Smooth muscle cell (in vitro differentiated cells): Measurements from ENCODE around the gene STARD4. TPM values are rescaled to one million over a fixed set of nuclear protein-coding genes. Genes with fewer than 3 reads are reported as not detected.

ENCODE experiments used
- DNase-seq: peaks from one replicate; lab custom pipeline; 2025; ENCODE audit not compliant: unreplicated experiment; lab: John Stamatoyannopoulos, UW
- H2AFZ ChIP-seq: fragments of 200-600 bp; sonication (generic); 2 replicates; pipeline ENCODE4 v1.6.0; 2016; ENCODE audit warnings: antibody characterized with exemption, low read depth, mild to moderate bottlenecking
- H3F3A ChIP-seq: fragments of 200-600 bp; sonication (generic); 2 replicates; pipeline ENCODE4 v1.6.0; 2017; ENCODE audit warnings: antibody characterized with exemption, low read depth
- H3K27ac ChIP-seq: fragments of 200-600 bp; sonication (generic); 2 replicates; pipeline ENCODE4 v1.5.1; 2016; ENCODE audit warnings: low read depth, mild to moderate bottlenecking
- H3K27me3 ChIP-seq: fragments of 200-600 bp; sonication (generic); 2 replicates; pipeline ENCODE4 v1.6.1; 2016; ENCODE audit warnings: low read depth, mild to moderate bottlenecking
- H3K36me3 ChIP-seq: fragments of 200-600 bp; sonication (generic); 2 replicates; pipeline ENCODE4 v1.5.1; 2016; ENCODE audit warnings: low read depth
- H3K4me1 ChIP-seq: fragments of 200-600 bp; sonication (generic); 2 replicates; pipeline ENCODE4 v1.5.1; 2016; ENCODE audit warnings: low read depth
- H3K4me2 ChIP-seq: fragments of 200-600 bp; sonication (generic); 2 replicates; pipeline ENCODE4 v1.6.0; 2016; ENCODE audit warnings: mild to moderate bottlenecking
- H3K4me3 ChIP-seq: fragments of 200-600 bp; sonication (generic); 2 replicates; pipeline ENCODE4 v1.5.1; 2016; ENCODE audit warnings: mild to moderate bottlenecking
- H3K79me2 ChIP-seq: fragments of 200-600 bp; sonication (generic); 2 replicates; pipeline ENCODE4 v1.6.0; 2016; ENCODE audit warnings: low read depth, mild to moderate bottlenecking
- H3K9ac ChIP-seq: fragments of 200-600 bp; sonication (generic); 2 replicates; pipeline ENCODE4 v1.6.0; 2016; ENCODE audit warnings: low read depth
- H3K9me3 ChIP-seq: fragments of 200-600 bp; sonication (generic); replicated peaks from 2 replicates; pipeline ENCODE4 v1.5.1; 2016; ENCODE audit warnings: low read depth
- H4K20me1 ChIP-seq: fragments of 200-600 bp; sonication (generic); 2 replicates; pipeline ENCODE4 v1.6.0; 2016; ENCODE audit warnings: low read depth
- WGBS: methylation state at CpG from one replicate; pipeline ENCODE4 v1.1.7; 2016; ENCODE audit warnings: low lambda C conversion rate; 5-methylcytosine and 5-hydroxymethylcytosine counted together
- polyA plus RNA-seq: library from polyadenylated mRNA; unstranded; fragments of >200 nt; fragmentation: Nextera tagmentation; extraction: Ambion mirVana; gene quantifications from 2 replicates; pipeline ENCODE4 v1.2.1, GENCODE V29; 2016
- total RNA-seq: library from RNA; depleted of rRNA; stranded (reverse); fragments of >200 nt; gene quantifications from 2 replicates; pipeline ENCODE4 v1.2.3, GENCODE V29; 2014
- TF ChIP-seq, protein P1 (sequence below): fragments of 200-600 bp; sonication (generic); IDR thresholded peaks from 2 replicates; pipeline ENCODE4 v1.5.1; 2017; ENCODE audit warnings: borderline replicate concordance, mild to moderate bottlenecking, antibody characterized with exemption; ENCODE audit not compliant: insufficient read depth, poor library complexity, severe bottlenecking

Gene STARD4
- total and polyA plus RNA-seq, 2 experiments from 2014 or later, result 41.7 to 123 TPM

DNA sequence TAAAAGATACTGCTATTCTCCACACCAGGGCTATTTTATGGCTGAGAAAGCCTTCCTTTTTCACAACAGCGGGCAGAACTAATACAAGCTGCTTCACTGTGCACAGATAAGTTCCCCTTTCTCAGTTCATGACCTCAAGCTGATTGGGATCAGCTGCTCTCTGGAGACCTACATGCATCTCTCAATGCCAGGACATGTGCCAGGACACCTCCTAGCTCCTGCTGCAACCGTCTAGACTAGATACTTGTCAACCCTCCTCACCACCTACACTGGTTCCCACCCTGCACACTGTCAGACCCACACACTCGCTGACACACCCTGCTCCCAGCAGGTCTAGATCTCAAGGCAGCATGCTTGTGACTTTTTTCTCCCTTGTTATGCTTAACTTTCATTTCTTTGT lies 39.8 kb downstream of the STARD4 start:
- TF ChIP-seq, protein P1, sequence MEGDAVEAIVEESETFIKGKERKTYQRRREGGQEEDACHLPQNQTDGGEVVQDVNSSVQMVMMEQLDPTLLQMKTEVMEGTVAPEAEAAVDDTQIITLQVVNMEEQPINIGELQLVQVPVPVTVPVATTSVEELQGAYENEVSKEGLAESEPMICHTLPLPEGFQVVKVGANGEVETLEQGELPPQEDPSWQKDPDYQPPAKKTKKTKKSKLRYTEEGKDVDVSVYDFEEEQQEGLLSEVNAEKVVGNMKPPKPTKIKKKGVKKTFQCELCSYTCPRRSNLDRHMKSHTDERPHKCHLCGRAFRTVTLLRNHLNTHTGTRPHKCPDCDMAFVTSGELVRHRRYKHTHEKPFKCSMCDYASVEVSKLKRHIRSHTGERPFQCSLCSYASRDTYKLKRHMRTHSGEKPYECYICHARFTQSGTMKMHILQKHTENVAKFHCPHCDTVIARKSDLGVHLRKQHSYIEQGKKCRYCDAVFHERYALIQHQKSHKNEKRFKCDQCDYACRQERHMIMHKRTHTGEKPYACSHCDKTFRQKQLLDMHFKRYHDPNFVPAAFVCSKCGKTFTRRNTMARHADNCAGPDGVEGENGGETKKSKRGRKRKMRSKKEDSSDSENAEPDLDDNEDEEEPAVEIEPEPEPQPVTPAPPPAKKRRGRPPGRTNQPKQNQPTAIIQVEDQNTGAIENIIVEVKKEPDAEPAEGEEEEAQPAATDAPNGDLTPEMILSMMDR, result no peak
- Histone ChIP-seq H3F3A (no peaks in the 10 kb centered on the region), H3K9me3 (no peaks in the 10 kb centered on the region), H3K4me3 (no peak overlapping the region), H3K4me1 (no peaks in the 10 kb centered on the region), H3K27me3 (no peaks in the 10 kb centered on the region), H3K79me2 (no peaks in the 10 kb centered on the region), H4K20me1 (no peaks in the 10 kb centered on the region), H3K9ac (no peak overlapping the region), H3K36me3 (no peaks in the 10 kb centered on the region), H3K4me2 (no peak overlapping the region), H2AFZ (no peak overlapping the region), H3K27ac (no peak overlapping the region)
- DNase-seq, result no peak
- 73% methylated on average over 3 of the region's 3 CpGs for WGBS

- H3F3A ChIP-seq, result no peaks in the 10 kb centered on the region
- DNase-seq, result no peak
- no peak overlapping the region for H2AFZ ChIP-seq
- WGBS, result 93% methylated on average over 3 of the region's 3 CpGs
- no peak overlapping the region for H3K9ac ChIP-seq
- no peaks in the 10 kb centered on the region for H3K36me3 ChIP-seq
- H3K4me2 ChIP-seq, result no peak overlapping the region
- TF ChIP-seq, protein P1, result no peak
- no peaks in the 10 kb centered on the region for H3K27me3 ChIP-seq
- H3K4me1 ChIP-seq, result no peaks in the 10 kb centered on the region
- no peaks in the 10 kb centered on the region for H3K79me2 ChIP-seq
- no peak overlapping the region for H3K27ac ChIP-seq
- no peak overlapping the region for H3K4me3 ChIP-seq
- no peaks in the 10 kb centered on the region for H3K9me3 ChIP-seq
- H4K20me1 ChIP-seq, result no peaks in the 10 kb centered on the region
Observed at GRCh38 chr5:111472096-111472495, 40.2 kb downstream of the STARD4 start.

DNA sequence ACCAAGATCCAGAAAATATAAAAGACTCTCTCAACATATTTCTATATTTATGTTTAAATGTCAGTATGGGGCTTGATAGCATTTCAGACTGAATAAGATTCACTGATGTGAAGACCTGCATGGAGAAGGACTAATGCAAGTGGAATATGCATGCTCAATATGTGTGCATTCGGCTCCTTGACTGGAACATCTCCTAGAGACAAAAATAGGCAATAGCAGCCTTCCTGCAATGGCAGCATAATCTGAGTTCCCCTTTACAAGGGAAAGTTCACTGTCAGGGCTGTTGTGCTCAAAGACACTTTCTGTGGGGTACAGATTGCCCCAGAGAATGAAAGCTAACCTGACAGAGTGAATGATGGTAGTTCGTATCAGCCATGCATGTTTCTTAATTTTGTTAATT lies 42.4 kb downstream of the STARD4 start:
- TF ChIP-seq, protein P1, result no peak
- Histone ChIP-seq H3K4me1 (no peaks in the 10 kb centered on the region), H3K36me3 (no peaks in the 10 kb centered on the region), H3K27ac (no peak overlapping the region), H3K4me3 (no peak overlapping the region), H3F3A (no peaks in the 10 kb centered on the region), H3K9ac (no peak overlapping the region), H3K79me2 (no peaks in the 10 kb centered on the region), H3K4me2 (no peak overlapping the region), H4K20me1 (no peaks in the 10 kb centered on the region), H3K27me3 (no peaks in the 10 kb centered on the region), H2AFZ (no peak overlapping the region), H3K9me3 (no peaks in the 10 kb centered on the region)
- 62% methylated on average over 2 of the region's 2 CpGs for WGBS
- no peak for DNase-seq

DNA sequence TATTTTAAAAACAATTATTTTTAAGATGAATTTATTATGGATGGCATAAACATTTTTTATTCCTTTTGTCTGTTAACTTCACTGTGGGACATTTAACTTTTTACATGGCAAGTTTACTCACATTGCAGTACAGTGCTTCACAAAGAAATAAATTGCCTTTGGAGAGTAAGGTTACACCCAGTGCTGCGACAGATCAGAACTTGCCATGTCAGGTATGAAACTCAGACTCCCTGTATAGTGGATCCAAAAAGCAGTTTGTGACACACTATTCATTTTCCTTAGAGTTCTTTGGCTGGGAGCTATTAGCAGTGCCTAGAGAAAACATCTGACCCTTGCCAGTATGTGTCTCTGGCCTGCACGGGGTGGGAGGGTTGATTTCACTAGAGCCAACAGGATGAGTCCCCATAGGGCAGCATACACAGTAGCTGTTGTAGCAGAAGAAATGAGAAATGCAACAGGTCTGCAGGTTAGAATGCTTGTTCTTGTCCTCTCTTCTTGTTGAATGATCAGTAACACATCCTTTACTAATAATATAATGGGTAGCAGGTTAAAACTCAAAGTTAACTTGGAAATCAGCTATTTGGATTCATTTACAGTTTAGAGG lies 42.9 kb downstream of the STARD4 start:
- H3K4me3 ChIP-seq, result no peak overlapping the region
- no peak overlapping the region for H3K9ac ChIP-seq
- H3K4me1 ChIP-seq, result no peaks in the 10 kb centered on the region
- H3K27me3 ChIP-seq, result no peaks in the 10 kb centered on the region
- no peaks in the 10 kb centered on the region for H4K20me1 ChIP-seq
- DNase-seq, result no peak
- no peaks in the 10 kb centered on the region for H3K79me2 ChIP-seq
- H3K36me3 ChIP-seq, result no peaks in the 10 kb centered on the region
- WGBS, result 86% methylated on average over 2 of the region's 2 CpGs
- H2AFZ ChIP-seq, result no peak overlapping the region
- no peaks in the 10 kb centered on the region for H3F3A ChIP-seq
- TF ChIP-seq, protein P1, result no peak
- no peak overlapping the region for H3K4me2 ChIP-seq
- no peaks in the 10 kb centered on the region for H3K9me3 ChIP-seq
- H3K27ac ChIP-seq, result no peak overlapping the region
